OCI-M2 (cell line): ENCODE measurements around the gene COX4I1.
"Not testable (repeated sequence)": the region's sequence is repeated elsewhere in the genome, so short reads cannot be mapped to it uniquely, and the experiment has no call there.

Experiments used
- DNase-seq: peaks from one replicate; lab custom pipeline; 2025; ENCODE audit not compliant: unreplicated experiment; lab: John Stamatoyannopoulos, UW

The COX4I1 gene

GRCh38 chr16:85798901-85799496 is 496 bp upstream of the COX4I1 start:
- no peak for DNase-seq

GRCh38 chr16:85800321-85800669 is 800 bp downstream of the COX4I1 start:
- no peak for DNase-seq

- DNase-seq: no peak
Observed at GRCh38 chr16:85803570-85803969, 4.1 kb downstream of the COX4I1 start.

GRCh38 chr16:85805442-85806045 is 6.0 kb downstream of the COX4I1 start:
- no peak for DNase-seq

GRCh38 chr16:85806539-85806938 is 7.0 kb downstream of the COX4I1 start:
- no peak for DNase-seq

- DNase-seq: not testable (repeated sequence)
Observed at GRCh38 chr16:85807340-85807739, 7.8 kb downstream of the COX4I1 start.

DNA sequence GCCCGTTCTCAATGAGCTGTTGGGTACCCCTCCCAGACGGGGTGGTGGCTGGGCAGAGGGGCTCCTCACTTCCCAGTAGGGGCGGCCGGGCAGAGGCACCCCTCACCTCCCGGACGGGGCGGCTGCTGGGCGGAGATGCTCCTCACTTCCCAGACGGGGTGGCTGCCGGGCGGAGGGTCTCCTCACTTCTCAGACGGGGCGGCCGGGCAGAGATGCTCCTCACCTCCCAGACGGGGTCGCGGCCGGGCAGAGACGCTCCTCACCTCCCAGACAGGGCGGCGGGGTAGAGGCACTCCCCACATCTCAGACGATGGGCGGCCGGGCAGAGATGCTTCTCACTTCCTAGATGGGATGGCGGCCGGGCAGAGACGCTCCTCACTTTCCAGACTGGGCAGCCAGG is 8.6 kb downstream of the COX4I1 start:
- not testable (repeated sequence) for DNase-seq

DNA sequence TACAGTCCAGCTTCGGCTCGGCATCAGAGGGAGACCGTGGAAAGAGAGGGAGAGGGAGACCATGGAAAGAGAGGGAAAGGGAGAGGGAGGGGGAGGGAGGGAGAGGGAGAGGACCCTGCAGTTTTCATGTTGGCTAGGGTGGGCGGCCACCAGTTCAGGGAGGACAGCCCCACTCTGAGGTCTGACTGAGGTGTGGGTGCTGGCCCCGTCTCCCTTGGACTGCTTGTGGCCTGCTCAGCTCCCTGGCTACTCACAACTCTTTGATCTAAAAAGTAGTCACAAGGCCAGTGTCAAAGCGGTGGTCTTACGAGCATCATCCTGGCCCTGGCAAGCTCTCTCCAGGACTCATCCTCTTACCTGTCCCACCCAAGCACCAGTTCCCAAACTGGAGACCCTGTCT is 9.4 kb downstream of the COX4I1 start:
- DNase-seq: no peak

GRCh38 chr16:85809645-85810044 is 10.2 kb downstream of the COX4I1 start:
- no peak for DNase-seq

DNA sequence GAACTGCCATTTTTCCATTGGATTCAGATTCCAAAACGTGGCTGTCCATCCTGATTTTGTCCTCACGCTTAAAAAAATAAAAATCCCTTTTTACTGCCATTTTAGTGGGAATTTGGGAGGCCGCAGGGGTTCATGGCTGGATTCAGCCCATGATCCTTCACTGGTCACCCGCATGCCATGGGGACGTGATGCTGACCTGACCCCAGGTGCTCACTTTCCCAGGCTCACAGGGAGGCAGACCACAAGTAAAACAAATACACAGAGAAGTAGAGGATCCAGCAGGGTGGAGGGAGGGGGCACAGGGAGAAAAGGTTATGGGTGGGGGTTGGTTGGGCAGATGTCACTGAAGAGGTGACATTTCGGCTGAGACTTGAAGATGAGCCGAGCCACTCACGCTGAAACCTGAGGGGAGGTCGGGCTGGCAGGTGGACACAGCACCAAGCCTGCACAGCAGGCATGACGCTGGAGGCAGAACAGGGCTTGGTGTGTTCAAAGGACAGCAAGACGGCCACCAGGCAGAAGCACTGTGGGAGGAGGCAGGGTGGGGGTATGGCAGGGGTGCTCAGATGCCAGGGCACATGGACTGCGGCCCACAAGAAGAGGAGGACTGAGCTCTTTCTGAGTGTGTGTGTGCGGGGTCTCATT is 10.7 kb downstream of the COX4I1 start:
- no peak for DNase-seq

- DNase-seq: no peak
Observed at GRCh38 chr16:85810742-85811115, 11.2 kb downstream of the COX4I1 start.

- DNase-seq: no peak
Observed at GRCh38 chr16:85812031-85812807, 12.7 kb downstream of the COX4I1 start.

DNA sequence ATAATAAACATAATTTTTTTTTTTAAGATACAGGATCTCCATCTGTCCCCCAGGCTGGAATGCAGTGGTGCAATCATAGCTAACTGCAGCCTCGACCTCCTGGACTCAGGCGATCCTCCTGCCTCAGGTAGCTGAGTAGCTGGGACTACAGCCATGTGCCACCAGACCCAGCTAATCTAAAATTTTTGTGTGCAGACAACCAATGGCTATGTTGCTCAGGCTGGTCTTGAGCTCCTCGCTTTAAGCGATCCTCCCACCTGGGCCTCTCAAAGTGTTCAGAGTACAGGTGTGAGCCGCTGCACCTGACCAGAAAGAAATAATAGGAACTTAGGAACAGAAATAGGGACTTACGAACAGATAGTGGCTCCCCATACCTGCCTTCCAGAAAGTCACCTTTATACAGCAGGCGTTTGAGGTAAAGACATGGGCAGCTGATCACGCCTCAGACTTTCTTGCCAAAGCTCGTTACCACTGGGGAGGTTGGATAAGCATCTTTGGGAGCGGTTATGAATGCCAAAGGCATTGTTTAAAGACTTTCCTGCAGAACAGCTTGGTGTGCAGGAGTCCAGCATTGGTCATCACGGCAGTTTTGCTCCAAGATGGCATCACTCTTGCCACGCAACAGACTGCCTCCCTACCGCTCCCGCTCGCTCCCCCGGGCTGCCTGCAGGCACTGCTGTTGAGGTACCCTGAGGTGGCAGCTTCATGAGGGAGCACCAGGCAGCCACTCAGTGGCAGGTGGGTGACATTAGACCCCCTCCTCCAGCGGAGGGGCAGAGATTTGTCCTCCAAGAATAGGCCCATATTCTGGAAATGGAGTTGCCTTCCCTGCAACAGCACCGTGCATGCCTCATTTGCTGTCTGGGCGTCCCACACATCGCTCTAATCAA is 13.6 kb downstream of the COX4I1 start:
- DNase-seq: no peak

- no peak for DNase-seq
Observed at GRCh38 chr16:85816159-85816558, 16.7 kb downstream of the COX4I1 start.

DNA sequence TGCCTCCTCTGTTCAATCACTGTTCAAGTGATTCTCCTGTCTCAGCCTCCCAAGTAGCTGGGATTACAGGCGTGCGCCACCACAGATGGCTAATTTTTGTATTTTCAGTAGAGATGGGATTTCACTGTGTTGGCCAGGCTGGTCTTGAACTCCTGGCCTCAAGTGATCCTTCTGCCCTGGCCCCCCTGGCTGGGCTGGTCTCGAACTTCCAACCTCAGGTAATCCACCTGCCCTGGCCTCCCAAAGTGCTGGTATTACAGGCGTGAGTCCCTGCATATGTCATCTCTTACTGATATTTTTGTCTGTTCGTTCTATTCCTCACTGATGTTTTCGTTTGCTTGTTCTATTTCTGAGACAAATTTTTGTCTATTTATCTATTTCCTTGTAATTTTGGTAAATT is 17.7 kb downstream of the COX4I1 start:
- DNase-seq: not testable (repeated sequence)

DNA sequence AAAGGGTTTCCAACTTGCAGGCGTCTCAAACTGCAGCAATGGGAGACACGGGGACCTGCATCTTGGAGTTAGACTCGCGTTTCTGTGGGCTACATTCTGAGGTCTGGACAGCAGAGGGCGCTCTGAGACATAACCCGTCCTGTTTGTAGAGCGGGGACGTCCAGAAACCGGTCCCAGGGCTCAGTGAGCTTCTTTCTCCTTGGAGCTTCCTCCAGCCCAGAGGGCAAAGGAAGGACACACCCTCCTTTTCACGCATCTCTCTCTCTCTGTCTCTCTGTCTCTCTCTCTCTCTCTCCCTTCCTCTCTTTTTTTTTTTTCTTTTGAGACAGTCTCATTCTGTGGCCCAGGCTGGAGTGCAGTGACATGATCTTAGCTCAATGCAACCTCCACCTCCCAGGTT is 19.8 kb downstream of the COX4I1 start:
- peak; percentile 17 for DNase-seq

GRCh38 chr16:85819771-85820170 is 20.3 kb downstream of the COX4I1 start:
- DNase-seq: no peak

DNA sequence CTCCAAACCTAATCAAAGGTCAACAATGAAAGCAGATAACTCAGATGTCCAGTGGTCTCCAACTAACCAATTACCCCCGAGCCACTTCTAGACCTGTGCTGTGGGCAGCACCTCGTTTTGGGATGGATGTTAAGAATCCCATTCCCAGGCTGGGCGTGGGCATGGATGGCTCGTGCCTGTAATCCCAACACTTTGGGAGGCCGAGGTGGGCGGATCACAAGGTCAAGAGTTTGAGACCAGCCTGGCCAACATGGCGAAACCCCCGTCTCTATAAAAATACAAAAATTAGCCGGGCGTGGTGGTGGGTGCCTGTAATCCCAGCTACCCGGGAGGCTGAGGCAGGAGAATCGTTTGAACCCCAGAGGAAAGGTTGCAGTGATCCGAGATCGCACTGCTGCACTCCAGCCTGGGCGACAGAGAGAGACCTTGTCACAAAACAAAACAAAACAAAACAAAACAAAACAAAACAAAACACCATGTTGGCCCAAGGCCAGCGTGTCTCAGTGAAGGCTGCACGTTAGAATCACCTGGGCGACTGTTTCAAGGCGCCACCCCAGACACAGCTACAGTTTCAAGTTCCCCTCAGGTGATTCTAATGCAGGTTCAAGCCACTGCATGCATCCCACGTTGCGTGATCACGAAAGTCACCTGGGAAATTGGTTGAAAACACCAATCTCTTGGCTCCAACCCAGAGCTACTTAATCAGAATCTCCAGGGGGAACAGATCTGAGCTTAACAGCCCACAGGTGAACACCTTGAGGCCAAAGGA is 21.3 kb downstream of the COX4I1 start:
- no peak for DNase-seq

DNA sequence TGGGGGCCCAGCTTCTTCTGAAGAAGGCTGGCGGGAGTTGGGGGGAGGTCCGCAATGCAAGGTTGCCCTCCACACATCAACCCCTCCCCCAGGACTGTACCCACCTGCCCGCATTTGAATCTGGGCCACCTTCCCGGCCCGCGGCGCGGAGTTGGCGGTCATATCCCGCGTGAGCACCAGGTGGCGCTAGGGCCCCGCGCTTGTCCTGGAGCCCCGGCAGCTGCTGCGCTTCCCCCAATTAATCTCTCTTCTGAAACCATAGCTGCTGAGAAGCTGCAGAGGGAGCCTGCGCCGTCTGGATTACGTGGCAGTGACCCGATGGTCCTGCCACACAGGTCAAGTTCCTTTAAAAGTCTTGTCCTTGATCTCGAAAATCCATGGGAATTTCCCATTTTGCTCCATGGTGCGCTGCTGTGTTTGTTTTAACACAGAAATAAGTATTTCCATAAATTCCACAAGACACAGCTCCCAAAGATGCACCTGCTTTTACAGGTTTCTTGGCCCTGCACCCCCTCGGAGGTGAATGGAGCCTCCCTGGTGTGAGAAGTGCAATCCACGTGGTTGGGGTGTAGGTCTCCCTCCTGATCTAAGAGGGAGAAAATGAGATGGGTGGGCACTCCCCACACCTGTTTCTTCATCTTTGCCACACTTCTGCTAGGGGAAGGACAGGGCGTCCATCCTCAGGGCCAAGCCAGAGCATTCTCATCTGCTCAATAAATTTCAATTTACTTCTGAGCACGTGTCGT is 22.1 kb downstream of the COX4I1 start:
- no peak for DNase-seq

- no peak for DNase-seq
Observed at GRCh38 chr16:85822145-85822544, 22.6 kb downstream of the COX4I1 start.
